Activated naive CD8-positive, alpha-beta T cell treated with anti-CD3 and anti-CD28 coated beads, Interleukin-2, amount 50 U/mL, for 16 hours (primary cell): Measurements from ENCODE around the gene PPDPF.
A peak's percentile ranks its signal among the peaks of the same experiment; 100 is the strongest.

ENCODE experiments used
- DNase-seq: peaks from one replicate; pipeline ENCODE4 v3.0.0-alpha.2; 2020; ENCODE audit warnings: low read depth, low spot score

Gene PPDPF

DNA sequence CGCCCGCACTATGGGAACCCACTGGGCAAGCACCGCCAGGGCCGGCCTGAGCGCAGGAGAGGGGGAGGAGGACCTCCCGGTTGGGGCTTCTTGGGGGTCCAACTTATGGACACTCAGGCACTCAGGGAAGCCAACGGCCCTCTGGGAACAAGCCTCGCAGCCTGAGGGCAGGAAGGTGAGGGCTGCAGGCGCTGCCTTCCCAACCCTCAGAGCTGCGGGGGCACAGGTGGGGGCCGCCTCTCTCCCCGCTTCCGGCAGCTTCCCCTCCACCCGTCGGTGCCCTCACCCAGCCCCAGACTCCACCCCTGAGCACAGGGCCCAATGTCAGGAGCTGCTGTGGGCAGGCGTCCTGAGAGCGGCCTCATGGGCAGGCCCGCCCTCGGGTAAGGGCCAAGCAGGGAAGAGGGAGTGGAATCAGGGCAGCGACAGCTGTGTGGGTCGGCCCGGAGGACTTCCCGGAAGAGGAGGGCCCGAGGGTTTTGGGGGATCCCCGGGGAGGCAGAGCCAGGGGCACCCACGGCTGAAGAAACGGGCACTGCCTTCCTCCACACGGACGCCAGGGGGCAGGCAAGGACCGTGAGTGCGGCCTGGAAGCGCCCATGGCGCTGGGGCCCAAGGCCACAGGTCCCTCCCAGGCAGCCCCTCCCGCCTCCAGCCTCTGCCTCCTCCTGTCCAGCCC lies 17.1 kb downstream of the PPDPF start:
- peak; percentile 91 for DNase-seq

DNA sequence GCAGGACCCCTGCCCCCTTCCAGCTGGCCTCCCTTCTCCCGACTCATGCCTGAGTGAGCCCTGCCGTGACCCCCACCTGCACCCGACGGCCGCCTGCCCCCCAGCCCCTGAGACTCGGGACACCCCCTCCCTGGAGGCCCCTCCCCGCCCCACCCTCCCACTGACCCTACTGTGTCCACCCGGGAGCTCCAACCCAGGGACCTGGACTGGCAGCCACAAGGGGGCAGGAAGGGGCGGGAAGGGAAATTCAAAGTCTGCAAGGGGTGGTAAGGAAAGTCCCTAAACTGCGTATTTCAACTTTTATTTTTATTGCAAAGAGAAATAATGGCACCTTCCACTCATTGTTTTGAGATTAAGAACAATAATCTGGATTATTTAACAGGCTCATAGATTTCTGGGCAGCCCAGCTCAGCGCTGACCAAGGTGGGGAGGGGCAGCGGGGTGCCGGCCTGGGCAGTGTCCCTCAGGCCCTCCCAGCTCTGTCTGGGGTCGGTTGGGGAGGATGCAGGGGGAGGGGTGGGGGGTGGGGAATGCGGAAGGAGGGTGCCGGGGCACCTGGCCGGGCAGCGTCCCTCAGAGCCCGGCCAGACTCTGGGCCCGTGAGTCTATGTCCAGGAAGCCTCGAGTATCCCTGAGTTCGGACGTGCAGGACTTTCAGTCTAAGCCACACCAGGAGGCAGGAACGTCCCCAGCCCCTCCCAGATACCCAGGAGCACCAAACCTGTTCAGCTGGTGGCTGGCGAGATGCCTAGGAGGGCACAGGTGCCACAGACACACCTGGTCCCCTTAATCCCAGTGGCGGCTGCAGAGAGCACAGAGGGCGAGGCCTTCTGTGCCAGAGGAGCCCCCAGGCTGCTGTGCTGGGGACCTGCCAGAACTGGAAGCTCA lies 17.9 kb downstream of the PPDPF start:
- DNase-seq, result no peak

DNA sequence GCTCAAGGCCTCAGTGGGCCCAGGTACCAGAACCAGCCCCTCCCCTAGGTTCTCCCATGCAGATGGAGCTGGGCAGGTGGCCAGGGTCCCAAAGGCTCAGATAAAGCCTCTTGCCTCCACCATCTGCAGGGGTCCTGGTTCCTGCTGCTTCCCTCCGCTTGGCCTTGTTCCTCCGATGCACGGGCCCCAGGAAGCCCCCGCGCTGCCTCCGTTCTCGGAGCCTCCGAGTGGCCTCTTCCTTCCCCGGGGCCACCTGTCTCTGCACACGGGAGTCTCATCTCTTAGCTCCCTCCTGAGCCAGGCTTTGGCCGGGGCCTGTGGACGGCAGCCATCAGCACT lies 18.5 kb downstream of the PPDPF start:
- DNase-seq, result no peak

DNA sequence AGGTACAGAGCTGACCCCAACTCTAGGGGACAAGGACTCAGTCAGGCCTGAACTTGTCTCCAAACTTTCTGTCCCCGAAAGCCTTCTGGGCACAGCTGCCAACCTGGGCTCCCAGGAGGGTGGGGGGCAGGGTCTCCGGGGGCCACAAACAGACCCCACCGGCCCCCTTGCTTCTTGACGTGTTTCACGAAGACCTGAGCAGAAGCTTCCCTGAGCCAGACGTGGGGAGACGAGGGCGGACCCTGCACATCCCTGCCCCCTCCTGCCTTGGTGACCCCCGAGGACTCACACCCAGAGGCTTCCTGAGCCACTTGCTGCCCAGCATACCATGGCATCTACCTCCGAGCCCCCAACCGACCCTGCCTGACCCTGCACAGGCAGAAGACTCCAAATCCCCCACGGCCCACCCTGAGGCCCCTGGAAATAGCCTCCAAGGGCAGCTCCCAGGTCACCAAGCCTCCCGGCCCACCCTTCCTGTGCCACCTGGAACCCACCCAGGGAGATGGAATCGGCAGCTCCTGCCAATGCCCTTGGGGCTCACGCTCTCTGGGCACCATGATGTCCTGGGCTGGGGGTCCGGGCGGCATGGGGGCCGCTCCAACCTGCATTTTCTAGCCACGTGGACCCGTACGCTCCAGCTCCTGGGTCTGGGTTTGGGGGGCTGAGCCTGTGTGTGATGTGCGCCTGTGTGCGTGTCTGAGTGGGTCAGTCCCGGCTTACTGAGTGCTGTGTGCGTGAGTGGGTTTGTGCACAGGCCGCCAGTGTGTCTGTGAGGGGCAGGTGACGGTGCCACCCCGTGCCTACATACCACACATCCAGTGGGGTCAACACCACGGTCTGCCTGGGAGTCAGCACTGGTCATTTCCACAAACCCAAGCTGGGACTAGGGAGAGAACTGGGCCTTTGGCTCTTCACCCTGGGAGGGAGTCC lies 19.1 kb downstream of the PPDPF start:
- no peak for DNase-seq

DNA sequence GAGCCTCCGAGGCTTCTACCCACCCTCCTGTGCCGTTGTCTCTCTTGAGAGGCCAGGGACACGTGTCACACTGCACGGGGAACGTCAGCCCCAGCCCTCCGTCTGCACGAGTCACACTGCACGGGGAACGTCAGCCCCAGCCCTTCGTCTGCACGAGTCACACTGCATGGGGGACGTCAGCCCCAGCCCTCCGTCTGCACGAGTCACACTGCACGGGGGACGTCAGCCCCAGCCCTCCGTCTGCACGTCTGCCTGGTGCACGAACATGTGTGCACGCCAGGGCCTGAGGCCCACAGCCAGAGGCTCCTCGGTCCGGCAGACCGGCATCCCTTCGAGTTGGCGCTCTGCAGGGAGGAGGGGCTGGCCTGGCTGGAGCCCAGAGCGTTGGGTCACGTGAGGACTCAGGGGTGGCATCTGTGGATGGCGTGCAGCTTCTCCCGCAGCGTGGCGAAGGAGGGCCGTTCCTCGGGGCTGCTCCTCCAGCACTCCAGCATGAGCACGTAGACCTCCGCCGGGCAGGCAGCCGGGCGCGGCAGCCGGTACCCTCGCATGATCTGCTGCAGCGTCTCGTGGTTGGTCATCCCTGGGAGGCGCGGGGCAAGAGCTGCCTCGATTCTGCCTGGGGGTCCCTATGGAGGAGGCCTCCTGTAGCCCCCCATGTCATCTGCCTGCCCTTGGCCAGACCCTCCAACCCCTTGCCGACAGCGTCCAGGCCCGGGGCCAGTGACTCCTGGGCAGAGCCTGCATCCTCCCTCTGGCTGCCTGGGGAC lies 20.0 kb downstream of the PPDPF start:
- DNase-seq, result no peak

DNA sequence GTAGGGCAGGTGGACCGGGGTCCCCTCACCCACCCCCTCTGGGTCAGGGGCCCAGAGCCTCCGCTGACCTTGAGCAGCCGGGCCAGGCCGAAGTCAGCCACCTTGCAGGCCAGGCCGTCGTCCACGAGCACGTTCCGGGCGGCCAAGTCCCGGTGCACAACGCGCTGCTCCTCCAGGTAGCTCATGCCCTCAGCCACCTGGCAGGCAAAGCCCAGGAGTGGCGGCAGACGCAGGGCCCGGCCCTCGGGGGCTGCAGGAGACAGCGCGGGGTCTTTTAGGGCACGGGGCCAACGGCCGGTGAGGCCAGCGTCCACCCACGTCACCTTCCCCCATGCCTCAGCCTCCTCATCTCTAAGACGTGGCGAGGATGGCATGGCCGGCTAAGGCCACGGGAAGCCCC lies 20.8 kb downstream of the PPDPF start:
- no peak for DNase-seq

DNA sequence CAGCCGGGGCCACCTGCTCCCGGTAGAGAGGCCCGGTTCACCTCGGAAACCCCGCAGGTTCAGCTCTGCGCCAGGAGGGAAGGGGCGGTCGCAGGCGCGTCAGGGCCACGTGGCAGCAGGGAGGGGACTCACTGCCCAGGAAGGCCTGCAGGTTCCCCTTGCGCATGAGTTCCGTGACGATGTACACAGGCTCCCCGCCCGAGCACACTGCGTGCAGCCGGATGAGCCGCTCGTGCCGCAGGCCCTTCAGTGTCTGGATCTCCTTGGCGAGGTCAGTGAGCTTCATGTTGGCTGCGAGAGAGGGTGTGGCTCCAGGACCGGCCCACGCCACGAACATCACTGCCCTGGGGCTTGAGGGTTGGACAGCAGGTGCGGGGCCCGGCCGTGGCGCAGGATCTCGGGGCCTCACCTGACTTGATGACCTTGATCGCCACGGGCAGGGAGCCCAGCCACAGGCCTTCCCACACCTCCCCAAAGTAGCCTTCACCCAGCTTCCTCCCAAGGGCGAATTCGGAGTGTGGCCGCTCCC lies 21.5 kb downstream of the PPDPF start:
- no peak for DNase-seq

DNA sequence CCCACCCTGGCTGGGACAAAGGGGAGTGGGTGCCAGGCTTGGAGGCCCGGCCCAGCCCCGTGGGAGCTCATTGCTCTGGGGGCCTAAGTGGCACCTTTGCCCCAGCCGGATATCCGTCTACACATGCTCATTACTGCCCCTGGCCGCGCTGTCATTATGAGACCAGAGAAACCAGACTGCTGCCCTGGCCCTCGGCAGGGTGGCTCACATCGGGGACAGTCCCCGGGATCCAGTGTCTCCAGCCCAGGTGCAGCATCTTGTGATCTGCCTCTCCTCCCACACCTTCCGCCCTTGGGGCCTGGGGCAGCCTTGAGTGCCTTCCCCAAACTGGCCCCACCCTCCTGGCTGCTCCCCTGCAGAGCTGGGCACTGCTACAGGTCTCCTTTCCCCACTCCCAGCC lies 22.1 kb downstream of the PPDPF start:
- no peak for DNase-seq

DNA sequence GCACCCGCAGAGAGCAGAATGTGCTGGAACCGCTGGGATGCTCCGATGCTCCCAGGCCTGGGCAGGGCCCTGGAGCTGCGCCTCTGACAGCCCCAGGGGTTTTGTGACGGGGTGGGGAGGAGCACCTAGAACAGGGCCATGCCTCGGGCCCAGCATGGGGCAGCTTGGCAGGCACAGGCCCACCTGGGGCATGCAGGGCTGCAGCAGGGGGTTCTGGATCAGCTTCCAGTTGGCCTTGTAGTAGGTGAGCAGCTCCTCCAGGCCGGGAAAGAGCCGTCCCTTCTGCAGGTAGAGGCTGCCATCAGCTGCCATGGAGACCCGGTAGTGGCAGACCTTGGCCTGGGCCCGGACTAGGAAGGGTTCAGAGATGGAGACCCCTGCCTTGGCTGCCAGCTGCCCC lies 22.6 kb downstream of the PPDPF start:
- no peak for DNase-seq

DNA sequence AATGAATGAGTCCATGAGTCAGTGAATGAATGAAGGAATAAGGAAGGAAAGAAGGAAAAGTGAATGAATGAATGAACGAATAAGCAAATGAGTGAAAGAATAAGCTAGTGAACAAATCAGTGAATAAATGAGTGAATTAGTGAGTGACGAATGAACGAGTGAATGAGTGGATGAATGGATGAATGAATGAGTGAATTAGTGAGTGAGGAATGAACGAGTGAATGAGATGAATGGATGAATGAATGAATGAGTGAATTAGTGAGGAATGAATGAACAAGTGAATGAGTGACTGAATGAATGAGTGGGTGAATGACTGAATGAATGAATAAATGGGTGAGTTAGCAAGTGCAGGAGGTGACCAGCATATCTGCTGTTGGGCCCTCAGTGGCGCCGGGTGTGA lies 23.2 kb downstream of the PPDPF start:
- no peak for DNase-seq

DNA sequence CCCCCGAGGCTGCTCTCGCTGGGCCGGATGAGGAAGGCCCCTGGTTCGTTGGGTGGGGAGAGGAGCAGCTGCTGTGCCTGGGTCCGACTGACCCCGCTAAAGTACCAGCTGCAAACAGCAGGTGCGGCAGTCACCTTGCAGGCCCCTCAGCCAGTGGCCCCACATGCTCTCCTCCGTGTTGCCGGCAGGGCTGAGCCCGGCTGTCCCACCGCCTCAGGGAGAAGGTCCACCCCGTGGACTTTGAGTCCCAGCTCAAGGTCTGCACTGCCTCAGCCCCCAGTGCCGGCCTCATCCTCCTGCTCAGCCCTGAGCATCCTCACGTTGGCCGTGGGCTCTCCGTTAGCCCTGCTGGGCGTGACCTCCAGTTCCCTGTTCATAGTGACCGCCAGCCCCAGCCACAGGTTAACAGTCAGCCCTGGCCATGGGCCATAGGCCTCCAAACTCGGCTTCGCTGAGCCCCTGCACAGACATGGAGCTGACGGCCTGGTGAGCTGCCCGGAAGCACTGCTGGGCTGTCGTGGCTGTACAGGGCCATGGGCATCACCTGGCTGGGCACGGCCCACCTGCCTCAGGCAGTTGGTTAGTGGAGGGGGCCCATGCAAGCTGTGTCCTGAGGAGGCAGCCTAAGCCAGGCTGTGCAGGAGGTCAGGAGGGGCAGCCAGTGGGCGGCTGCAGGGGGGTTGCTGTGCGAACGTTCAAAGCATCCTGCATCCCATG lies 23.8 kb downstream of the PPDPF start:
- DNase-seq, result no peak

DNA sequence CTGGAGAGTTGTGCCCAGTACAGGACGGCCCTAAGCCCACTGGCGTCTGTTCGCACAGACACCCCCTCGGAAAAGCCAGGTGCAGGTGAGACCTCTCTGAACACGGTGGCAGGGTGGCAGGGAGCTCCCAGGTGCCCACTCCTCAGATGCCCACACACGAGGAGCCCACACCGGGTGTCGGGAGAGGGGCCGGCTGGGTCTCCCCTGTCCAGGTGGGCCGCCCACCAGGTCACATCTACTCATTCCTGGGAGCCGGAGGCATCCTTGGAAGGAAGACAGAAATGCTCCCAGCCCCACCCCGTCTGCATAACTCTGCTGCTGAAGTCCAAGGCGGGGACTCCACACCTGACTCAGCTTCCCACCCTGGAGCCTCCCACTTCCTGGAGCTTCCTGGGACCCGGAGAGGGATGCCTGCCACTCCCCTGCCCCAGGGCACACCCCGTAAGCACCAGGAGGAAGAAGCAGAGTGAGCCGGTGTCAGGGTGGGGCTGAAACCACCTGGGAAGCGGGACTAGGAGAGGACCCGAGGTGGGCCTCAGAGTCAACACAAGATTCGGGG lies 24.5 kb downstream of the PPDPF start:
- DNase-seq, result no peak

DNA sequence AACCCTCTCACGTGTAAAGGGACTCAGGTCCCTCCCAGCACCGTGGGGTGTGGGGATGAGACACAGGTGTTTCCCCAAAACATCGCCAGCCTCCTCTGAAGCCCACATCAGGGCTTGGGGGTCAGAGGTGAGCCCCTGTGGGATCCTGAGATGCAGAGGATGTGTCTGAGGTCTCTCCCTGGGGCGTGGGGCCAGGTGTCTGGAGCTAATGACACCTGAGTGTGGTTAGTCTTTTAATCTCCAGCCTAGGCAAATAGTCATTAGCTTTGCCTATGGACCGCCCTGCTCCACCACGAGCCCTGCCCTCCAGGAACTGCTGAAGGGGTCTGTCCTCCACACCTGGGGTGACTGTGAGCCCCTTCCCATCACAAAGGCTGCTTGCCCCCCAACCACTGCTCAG lies 25.2 kb downstream of the PPDPF start:
- DNase-seq, result no peak

DNA sequence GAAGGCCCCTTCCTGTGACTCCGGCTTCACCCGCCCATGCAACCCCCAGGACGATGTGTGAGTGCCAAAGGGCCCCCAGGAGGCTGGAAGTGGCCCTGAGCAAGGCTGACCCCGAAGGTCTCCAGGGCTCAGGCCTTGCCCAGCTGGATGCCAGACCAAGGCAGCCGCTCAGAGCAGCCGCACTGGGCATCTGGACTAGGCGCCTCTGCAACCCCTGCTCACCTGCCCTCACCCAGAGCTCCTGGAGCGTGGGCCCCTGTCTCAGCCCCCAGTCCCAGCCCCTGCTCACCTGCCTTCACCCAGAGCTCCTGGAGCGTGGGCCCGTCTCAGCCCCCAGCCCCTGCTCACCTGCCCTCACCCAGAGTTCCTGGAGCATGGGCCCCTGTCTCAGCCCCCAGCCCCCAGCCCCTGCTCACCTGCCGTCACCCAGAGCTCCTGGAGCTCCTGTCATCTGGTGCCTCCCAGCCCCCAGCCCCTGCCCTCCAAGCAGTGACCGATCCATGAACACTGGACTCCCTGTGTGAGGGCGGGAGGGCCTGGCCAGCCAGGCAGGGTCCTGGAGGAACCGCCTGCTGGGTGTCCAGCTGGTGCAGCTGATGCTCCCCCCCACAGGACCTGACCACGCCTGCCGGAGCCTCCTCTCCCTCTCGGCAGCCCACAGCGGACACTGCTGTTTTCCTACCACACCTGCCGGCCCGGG lies 25.8 kb downstream of the PPDPF start:
- no peak for DNase-seq

DNA sequence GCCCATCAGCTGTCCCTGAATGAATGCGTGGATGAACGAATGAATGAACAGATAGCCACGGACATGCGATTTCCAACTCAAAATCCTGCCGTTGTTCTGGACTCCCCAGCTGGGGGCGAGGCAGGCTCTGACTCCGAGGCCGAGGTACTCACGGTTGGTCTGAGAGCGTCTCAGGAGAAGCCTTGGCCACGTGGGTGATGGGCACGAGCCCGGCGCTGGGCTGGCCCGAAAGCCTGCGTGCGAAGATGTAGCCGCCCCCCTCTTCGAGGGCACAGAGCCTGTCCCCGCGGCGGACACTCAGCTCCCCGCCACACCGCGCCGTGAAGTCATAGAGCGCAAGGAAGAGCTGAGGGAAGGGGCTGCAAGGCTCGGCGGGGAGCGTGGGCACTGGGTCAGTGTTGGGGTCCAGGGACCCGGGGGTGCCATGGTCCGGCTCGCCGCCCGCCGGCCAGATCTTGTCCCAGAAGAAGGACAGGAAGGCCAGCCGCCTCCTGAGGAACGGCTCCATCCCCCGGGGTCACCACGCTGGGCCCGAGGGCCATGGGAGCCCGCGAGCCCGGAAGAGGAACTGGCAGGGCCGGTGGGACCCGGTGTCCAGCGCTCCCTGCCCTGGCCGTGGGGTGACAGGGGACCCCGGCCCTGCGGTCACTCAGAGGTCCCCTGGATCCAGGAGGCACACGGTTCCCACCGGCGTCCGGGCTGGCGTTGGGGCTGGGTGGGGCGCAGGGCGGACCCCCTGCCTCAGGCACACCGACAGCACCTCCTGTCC lies 26.6 kb downstream of the PPDPF start:
- no peak for DNase-seq

DNA sequence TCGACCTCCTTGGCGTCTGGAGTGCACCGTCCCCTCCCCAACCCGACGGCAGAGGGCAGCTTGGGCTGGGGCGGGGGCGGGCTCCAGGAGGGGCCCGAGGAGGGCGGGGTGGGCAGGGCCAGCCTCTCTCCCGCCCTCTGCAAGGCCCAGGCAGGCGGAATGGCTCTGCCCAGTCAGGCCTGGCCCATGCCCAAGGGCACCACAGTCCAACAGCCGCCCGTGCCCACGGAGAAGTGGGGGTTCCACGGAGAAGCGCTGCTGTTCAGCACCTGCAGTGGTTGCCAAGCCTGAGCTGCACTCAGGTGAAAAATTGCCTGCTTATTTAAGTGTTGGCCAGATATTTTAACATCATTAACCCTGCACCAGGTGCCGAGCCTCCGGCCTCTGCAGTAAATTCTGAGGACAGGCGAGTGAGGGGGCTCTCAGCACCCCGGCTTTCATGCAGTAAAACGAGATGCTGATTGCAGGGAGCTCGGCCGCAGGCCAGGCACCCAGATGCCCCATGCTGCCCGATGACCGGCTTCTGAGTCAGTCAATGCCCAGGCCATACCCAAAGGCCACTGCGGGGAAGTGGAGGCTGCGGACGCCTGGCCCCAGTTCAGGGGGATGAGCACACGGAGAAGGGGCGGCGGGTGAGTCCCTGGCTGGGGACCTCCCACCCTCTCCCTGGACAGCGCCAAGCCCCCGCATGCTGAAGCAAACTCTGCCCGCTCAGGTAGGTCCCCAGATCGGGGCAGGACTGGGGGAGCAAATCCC lies 27.3 kb downstream of the PPDPF start, which contains the start of gene SRMS:
Gene SRMS, minus strand, starts transcription at position 25 of the 756 bp plus-strand sequence. CDS start 286 bp downstream, outside the sequence.
- DNase-seq, result no peak

DNA sequence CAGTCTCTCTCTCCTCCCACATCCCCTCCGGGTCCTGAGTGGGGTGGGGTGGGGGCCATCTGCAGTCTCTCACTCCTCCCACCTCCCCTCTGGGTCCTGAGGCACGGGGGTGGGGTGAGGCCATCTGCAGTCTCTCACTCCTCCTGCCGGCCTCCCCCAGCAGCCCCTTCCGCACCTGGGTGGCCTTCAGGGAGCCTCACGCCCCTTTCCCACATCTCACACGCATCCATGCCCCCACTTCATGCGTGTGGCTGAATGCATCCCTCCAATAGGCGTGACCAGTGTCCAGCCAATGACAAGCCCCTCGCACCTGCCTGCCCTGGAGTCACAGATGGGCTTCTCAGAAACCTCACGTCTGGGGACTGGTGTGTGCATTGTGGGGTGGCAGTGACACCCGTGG lies 28.0 kb downstream of the PPDPF start:
- DNase-seq, result no peak

DNA sequence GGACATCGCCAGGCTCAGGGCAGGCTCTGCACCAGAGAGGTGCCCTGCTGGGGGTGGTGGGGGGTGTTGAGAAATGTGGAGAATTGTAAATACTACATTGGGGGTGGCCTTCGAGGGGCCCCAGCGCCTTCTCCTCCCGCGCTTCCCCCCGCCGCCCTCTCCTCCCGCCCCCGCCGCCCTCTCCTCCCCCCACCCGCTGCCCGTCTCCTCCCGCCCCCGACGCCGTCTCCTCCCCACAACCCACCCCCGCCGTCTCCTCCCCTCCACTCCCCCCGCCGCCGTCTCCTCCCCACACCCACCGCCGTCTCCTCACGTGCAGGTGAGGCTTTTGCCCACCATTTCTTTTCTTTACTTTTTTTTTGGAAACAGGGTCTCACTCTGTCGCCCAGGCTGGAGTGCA lies 28.5 kb downstream of the PPDPF start:
- DNase-seq, result no peak
